HG03342 (cell line): Measurements from ENCODE around the gene SNX20.

ENCODE experiments used
- ATAC-seq: cut with Tn5 transposase; IDR thresholded peaks from one replicate; pipeline ENCODE4 v1.9.1; 2021; ENCODE audit warnings: mild to moderate bottlenecking, moderate library complexity; ENCODE audit not compliant: unreplicated experiment

SNX20 gene

DNA sequence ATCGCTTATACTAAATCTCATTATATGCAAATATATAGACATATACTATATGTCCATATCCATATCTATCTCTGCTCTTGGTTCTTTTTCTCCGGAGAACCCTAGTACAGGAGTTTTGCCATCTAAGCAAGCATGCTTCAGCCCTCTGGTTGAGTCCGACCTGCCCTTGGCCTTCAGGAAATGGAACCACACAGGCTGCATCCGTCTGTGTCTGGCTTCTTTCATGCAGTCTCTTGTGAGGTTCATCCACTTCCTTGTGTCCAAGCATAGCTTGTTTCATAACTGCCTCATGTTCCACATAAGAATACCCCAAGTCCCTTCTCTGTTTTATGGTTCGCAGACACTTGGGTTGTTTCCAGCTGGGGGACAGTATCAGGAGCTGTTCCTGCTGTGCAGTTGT, 16.8 kb downstream of the SNX20 start:
- ATAC-seq, result no peak

DNA sequence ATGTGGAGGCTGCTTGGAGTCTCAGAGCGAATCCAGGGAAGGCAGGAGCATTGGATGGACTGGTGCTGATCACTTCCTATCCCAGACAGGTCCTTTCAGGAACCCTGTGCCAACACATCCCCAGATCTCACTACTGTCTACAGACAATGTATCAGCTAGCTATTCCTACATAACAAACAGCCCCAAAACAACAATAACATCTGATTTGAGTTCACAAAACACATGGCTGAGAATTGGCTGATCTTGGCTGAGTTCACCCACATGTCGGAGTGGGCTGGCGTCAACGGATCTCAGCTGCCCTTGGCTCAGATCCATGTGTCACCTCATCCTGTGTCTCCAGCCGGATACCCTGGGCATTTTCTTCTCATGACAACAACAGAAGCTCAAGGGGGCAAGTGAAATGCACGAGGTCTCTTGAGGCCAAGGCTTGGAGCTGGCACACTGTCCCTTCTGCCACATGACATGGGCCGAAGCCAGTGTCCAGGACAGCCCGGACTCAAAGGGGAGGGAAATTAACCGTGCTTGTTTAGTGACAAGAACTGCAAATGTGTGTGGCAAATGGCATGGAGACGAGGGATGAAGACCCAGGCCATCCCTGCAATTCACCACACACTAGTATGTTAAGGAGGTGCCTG, 18.7 kb downstream of the SNX20 start:
- ATAC-seq, result no peak

DNA sequence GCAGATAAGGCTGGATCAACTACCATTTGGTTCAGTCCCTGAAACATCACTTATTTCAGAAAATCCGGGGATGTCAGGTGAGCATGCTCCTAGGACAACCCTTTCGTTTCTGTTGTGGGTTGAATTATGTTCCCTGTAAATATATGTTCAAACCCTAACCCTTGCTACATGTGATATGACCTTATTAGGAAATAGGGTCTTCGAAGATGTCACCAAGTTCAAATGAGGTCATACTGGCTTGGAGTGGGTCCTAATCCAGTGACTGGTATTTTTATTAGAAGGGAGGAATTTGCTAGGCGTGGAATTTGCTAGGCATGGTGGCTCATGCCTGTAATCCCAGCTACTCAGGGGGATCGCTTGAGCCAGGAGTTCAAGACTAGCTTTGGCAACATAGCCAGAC, 21.3 kb downstream of the SNX20 start:
- ATAC-seq, result no peak

DNA sequence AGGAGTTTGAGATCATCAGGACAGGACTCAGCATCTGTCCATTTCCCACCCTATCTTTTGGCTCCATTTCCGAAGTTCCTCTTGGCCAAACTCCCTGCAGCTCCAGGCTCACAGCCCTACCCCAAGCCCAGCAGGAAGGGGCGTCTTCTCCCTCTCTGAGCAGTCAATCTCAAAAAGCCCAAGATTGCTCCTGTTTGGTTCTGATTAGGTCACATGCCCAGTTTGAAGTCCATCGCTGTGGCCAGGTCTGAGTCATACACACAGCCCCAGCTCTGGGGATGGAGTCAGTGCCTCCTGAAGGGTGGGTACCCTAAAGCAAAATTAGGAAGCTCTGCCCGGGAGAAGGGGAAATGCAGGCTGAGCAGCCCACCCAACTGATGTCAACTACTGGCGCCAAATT, 23.9 kb downstream of the SNX20 start:
- ATAC-seq, result no peak

DNA sequence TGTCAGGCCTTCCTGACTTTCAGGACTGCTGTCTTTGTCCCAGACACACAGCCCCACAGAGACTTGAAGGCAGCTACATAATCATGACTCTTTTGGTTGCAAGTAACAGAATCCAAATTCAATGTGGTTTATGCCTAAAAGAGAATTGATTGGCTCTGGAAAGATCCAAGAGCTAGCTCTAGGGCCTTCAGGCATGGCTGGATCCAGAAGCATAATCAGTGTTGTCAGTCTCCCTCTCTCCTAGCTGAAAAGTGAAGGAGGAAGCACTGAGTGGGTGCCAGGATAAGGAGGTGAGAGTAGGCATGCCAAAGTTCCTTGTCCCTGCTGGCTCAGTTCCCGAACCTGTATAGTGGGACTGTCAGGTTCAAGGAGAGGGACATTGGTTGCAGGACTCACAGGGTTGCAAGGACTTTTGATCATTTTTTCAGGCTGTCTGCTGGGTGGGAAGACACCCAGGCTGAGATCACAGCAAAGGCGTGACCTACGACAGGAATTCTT, 25.5 kb downstream of the SNX20 start:
- ATAC-seq, result no peak

DNA sequence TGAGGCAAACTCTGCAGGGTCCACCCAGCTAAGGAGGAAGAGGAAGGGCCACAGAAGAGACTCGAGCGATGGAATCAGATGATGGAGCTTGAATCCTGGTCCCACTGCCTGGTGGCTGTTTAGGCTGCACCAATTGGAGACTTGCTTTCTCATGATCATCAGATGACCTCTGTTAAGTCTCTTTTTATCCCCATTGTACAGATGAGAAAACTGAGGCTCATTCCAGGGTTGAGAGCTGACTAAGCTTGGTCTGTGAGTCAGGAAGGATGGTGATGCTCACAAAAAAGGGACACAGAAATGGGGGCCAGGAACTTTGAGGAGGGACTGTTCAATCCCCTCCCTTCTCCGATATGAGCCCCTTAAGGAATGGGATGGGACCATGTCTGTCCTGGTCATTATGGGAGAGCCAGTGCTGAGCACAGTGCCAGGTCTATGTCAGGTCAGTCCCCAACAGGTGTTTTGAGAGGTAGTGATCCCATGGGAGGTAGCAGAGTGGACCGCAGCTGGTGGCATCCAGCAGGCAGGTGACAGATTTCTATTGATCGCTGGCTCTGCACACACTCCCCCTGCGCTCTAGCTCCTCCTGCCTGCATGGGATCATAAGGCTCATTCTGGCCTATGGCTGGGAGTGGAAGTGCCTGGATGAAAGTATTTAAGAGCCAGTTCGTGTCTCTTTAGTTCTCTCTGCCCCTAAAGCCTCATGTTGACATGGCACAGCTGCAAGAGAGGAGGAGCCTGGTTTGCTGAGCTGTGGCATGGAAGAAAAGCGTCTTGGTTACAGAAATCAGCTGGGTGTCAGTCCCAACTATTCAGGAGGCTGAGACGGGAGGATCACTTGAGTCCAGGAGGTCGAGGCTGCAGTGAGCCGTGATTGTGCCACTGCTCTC, 27.2 kb downstream of the SNX20 start:
- ATAC-seq, result no peak

DNA sequence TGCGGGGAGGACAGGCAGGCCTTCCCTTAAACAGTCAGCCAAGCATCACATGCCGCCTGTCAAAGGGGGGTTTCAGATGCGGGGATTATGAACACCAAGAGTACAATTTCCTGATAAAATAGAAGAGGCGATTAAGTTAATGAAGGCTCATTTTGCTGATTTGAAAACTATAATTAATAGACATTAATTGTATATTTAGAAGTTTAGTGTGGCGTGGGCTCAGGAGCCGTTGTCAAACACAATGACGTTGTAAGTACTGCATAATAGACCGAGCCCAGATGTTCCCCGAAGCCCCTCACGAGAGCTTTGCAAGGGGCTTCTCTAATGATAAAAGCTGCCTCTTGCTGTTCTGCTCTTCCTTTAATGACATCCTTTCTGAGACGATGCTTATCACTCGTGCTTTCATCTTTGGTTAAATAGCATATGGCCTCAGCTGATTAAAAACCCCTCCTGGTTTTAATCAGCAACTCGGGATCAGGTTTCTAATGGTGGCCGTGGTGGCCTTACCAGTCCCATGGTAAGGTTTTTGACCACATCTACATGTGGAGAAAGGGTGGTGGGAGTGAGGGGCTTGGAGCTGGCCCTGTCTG, 28.2 kb downstream of the SNX20 start:
- ATAC-seq, result no peak

DNA sequence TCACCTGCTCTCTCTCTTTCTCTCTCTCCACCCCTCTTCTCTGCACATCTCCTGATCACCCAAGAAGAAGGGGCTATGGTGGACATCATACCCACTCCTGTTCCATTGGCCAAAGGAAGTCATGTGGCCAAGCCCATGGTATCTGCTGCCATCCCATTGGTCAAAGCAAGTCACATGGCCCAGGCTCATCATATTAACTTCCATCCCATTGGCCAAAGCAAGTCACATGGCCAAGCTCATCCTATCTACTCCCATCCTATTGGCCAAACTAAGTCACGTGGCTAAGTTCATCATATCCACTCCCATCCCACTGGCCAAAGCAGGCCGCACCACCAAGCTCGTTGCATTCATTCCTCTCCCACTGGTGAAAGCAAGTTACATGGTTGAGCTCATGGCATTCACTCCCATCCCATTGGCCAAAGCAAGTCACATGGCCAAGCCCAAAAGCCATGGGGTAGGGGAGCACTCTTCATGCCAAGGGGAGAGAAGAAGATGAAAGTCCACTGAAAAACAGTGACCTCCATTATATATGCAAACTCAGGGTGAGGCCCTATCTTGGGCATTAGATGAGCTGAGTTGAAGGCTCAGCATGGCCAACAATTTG, 29.2 kb downstream of the SNX20 start:
- no peak for ATAC-seq

DNA sequence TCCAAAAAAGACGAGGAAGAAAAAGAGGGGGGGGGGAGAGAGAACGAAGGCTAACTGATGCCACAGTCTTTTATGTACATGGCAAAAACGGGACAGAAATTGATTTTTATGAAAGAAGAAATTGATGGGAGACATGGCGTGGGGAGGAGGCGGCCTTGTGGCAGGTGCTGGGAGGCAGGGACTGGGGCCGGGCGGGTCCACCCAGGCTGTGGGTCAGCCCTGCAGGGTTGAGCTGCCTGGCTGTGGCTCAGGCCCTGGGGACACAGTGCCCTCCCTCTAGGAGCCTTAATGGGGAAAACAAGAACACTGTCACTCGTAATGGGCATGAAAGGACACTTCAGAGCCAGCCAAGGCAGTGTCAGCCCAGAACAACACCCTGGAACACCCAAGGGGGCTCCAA, 34.8 kb downstream of the SNX20 start:
- no peak for ATAC-seq

DNA sequence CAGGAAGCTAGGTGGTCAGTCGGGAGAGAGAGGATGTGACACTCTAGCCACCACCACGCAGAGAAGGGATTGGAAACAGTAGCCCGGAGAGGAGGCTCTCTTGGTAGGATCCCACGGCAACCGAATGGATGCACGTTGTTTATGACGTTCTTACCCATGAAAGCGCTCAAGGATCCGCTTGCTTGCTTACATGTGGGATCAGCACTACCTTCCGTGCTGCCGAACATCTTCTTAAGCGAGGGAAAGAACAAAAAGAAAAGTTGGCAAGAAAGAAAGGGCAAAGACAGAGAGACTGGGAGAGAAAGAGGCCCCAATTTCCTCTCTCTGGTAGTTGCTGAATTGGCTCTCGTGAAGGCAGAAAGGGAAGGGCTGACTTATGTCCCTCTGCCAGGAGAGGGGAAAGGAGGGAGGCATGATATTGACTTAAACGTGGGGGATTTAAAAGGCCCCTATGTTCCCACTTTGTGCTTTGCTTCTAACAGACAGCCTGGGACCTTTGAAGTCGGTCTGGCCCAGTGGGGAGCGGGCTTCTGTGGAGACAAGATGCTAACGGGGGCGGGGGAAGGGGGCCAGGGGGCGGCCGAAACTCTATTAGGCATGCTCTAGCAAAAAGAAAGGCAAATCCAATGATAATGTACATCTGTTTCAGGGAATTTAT, 35.4 kb downstream of the SNX20 start:
- ATAC-seq, result no peak

DNA sequence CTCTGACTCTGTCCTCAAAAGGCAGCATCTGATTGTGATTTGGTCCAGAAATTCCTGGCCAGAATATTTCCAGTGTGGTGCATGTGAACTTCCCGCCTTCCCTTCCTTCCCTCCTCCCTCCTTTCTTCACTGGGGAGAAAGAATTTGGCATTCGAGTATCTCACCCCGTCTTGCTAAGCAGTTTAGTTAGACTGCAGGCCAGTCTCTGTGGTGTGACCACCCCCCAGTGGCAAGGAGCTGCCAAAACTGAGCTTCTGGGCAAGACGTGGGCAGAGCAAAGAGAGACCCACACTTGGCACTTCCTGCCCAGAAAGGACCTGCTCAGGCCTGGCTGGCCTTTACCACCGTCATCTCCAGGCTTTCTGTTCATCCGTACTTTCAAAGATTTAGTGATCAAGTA, 36.4 kb downstream of the SNX20 start:
- no peak for ATAC-seq

DNA sequence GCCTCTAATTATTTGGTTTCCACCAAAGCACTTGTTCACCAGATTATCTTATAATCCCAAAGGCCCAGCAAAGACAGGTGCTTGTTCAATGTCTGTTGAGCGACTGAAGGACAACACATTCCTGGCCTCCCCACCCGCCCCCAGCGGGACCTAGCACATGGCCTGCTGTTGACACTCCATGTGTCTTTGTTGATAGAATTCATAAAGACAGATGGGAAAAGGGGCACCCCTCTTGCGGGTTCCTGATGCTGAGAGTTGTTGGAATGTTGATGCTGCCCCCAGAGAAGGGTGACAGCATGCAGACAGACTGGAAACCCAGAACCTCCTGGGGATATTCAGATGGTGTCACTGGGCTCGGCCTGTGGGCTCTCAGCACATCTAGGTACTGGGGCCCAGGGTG, 36.9 kb downstream of the SNX20 start:
- no peak for ATAC-seq

DNA sequence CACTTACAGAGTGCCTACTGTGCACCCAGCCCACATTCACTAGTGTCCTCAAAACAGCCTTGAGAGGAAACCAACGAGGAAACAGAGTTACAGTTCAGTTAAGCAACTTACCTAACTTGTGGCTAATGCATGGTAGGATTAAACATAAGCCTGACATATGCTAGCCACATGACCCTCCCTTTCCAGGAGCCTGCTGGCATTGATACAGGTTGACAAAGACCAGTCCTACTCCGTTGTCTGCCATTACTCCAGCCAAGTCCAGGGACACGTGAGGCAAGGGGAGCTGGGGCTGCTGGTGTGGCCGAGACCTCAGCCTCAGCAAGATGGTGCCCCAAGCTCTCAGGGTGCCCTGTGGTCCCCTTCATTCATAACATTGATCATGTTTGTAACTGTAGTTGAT, 37.9 kb downstream of the SNX20 start:
- ATAC-seq, result no peak

DNA sequence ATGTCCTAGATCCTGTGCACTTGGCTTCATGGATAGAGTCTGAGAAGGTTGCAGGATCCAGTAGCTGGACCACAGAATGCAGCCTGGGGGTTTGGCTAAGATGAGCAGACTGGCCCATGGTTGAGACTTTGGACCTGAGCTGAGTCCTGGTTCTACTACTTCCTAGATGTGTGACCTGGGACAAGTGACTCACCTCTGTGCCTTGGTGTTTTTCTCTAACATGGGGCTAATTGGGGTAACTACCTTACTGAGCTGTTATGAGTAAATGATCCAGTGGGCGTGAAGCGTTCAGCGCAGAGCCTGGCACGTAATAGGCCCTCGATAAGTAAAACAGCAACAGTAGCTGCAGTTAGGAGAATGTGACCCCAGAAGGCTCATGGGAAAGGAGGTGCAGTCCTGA, 38.8 kb downstream of the SNX20 start:
- no peak for ATAC-seq

DNA sequence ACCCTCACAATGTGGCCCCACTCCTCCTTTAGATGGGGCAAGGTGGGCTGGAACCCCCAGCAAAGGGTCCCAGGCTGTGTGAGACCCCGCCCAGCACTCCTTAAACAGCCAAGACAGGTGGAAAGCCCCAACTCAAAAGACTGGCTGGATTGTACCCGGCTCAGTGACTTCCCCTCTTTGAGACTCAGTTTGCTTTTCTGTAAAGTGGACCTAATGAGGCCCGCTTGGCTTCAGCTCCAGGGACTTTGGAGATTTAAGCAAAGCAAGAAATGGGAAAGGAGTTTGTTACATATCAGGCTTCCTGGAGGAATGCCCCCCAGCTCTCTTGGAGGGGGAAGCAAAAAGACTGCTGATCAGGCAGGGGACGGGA, 39.3 kb downstream of the SNX20 start:
- ATAC-seq, result no peak

DNA sequence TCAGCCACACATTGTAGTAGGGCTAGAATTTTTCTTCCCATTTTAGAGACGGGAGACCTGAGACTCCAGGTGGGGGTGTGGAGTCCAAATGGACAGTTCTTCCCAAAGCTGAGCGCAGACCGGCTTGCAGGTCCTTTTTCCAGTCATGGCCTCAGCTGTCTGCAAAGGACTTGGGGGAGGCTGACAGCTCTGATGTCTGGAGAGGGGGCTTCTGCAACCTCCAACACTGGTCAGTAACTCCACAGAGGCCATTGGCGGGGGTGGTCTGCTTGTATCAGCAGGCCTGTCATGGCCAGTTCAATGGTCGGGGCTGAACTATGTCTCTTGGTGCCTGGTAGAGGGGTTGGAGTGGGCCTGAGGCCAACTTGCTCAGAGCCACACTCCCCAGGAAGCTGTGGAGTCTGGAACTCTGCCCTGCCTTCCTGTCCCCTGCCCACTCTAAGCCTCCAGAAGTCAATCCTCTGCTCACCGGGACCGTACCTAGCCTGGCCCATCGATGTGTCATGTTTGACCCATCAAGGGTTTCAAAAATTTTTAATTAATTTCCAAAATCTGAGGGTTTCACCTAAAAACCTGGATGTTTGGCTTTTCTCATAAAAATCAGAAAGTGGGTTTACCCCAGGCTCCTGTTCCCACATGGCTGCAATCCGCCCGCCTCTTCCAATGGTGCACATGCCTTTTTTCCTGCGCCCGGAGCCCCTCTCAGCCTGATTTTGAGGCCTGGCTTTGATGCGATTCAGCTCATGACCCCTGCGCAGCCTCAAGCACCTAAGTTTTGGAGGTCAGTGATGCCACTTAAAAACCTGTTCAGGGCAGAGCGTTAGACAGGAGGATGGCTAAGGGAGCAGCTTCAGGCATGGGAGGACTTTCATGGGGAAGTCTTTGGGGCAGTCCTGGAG, 39.9 kb downstream of the SNX20 start:
- no peak for ATAC-seq

DNA sequence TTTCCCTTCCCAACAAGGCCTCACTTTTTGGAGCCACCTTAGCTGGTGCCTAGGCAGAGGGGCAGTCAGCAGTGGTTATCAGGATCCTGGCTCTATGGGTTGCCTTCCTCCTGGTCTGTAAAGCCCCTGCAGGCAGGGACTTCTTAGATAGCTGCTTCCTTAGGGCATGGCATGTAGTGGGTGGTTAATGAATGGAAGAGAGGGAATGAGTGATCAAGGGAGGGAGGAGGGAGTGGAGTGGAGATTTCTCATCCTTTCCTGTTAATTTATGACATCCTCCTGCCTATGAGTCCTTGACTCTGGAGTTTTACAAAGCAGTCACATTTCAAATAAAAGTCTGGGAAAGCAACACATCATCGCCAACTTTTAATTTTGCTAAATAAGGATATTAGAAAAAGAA, 40.7 kb downstream of the SNX20 start:
- ATAC-seq, result no peak

DNA sequence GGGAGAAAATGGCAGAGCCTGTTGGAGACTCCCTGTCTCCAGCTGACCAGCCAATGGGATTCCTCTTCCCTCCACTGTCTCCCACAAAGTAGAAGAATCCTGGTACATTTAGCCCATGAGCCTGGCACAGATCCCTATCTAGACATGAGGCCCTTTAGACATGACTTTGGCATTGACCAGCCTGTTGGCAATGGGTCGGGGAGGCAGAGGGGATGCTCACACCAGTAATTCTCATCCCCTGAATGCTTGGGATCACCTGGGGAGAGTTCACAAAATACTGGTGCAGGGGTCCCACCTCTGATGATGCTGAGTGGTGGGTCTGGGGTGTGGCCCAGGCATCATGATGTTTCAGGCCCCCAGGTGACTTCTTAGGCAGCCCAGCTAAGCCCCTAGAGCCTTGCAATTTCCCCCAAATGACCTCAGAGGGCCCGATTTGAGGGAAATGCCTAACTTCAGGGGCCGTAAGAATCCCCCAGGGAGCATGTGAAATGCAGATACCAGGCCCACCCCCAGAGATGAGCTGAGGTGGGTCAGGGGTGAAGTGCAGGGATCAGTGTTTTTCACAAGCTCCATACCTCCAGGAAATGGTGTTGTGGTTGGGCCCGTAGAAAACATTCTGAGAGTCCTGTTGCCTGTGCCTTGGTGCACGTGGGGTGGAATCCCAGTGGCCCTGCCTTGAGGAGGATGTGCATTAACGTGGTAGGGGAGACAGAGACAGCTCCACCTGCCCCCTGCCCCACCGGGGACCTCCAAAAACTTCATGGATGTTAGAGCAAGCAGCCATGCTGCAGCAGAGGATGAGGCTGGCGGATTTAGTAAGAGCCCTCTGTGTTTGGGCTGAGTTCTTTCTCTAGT, 42.1 kb downstream of the SNX20 start:
- ATAC-seq, result no peak
